ENCODE results near the gene SCN10A.

Gene SCN10A

GRCh38 chr3:38793721-38794120 lies 22.3 kb downstream of the SCN10A start:
- no peak for DNase-seq (ENCODE audit: low read depth)
- H3K4me3 ChIP-seq (replicated peaks; ENCODE audit: low read depth, low read length) = no peak overlapping the region
- no peak for TF ChIP-seq CTCF (IDR thresholded peaks at IDR 0.05; ENCODE audit: low read length, missing control alignments)

GRCh38 chr3:38792983-38793382 lies 23.0 kb downstream of the SCN10A start:
- DNase-seq (ENCODE audit: low read depth) = no peak
- TF ChIP-seq CTCF (IDR thresholded peaks at IDR 0.05; ENCODE audit: low read length, missing control alignments) = no peak
- H3K4me3 ChIP-seq (replicated peaks; ENCODE audit: low read depth, low read length) = no peak overlapping the region

- no peak overlapping the region for H3K4me3 ChIP-seq (replicated peaks; ENCODE audit: low read depth, low read length)
- no peak for TF ChIP-seq CTCF (IDR thresholded peaks at IDR 0.05; ENCODE audit: low read length, missing control alignments)
- DNase-seq (ENCODE audit: low read depth) = no peak
These were observed 33.9 kb downstream of the SCN10A start for GRCh38 chr3:38782148-38782547.

GRCh38 chr3:38773528-38773927 lies 42.5 kb downstream of the SCN10A start:
- no peak for TF ChIP-seq CTCF (IDR thresholded peaks at IDR 0.05; ENCODE audit: low read length, missing control alignments)
- H3K4me3 ChIP-seq (replicated peaks; ENCODE audit: low read depth, low read length) = no peak overlapping the region
- DNase-seq (ENCODE audit: low read depth) = no peak

DNA sequence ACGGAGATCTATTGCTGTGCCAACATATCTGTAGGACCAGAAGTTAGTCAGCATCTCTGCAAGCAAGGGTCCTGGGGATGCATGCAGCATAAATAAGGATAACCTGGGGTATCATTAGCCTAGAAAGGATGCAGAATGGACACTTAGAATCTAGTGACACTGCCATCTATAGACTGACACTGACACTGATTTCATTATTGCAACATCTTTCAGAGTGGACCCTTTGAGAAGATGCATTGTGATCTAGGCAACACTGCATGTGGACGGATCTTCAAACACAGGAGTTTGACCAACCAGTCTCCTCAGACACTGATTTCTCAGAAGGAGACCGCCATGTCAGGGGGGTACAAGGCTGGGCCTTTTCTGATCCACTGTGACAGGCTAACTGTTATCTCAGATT lies 52.4 kb downstream of the SCN10A start:
- DNase-seq (ENCODE audit: low read depth) = no peak
- no peak for TF ChIP-seq CTCF (IDR thresholded peaks at IDR 0.05; ENCODE audit: low read length, missing control alignments)
- no peak overlapping the region for H3K4me3 ChIP-seq (replicated peaks; ENCODE audit: low read depth, low read length)

DNA sequence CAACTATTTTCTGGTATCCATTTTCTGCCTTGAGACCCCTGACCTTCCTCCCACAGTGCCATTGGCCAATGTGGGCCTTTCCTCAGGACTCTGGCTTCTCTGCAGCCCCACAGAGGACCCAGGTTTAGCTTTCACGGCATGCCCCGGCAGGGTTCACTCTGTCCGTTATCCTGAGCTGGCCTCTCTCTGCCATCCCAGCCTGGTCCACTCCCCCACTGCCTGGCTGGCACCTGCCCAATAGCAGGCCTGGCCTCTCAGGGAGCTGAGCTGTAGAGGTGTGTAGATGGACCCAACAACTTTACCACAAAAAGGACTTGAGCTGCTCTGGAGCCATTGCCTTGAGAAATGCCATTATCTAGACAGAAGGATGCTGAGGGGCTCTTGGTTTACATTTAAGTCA lies 57.5 kb downstream of the SCN10A start:
- H3K4me3 ChIP-seq (replicated peaks; ENCODE audit: low read depth, low read length) = no peak overlapping the region
- TF ChIP-seq CTCF (IDR thresholded peaks at IDR 0.05; ENCODE audit: low read length, missing control alignments) = no peak
- DNase-seq (ENCODE audit: low read depth) = no peak

- no peak for TF ChIP-seq CTCF (IDR thresholded peaks at IDR 0.05; ENCODE audit: low read length, missing control alignments)
- H3K4me3 ChIP-seq (replicated peaks; ENCODE audit: low read depth, low read length) = no peak overlapping the region
- no peak for DNase-seq (ENCODE audit: low read depth)
These were observed 58.3 kb downstream of the SCN10A start for GRCh38 chr3:38757721-38758120.

Data from fibroblast of pulmonary artery (primary cell).